ENCODE data around the gene FEN1.

GRCh38 chr11:61780581-61781162 is 12.0 kb upstream of the FEN1 start:
- TF ChIP-seq POLR2A (IDR thresholded peaks at IDR 0.05) (no peak), CTCF (IDR thresholded peaks at IDR 0.05) (no peak), EP300 (IDR thresholded peaks at IDR 0.05) (no peak)

All from stomach (tissue), 4 donors.